ENCODE measurements around the gene MAD1L1. TPM values are rescaled to one million over a fixed set of nuclear protein-coding genes. Genes with fewer than 3 reads are reported as not detected.

MAD1L1 gene
- total and polyA plus RNA-seq, 8 donors = 12.8 to 469 (median 27.3) TPM

DNA sequence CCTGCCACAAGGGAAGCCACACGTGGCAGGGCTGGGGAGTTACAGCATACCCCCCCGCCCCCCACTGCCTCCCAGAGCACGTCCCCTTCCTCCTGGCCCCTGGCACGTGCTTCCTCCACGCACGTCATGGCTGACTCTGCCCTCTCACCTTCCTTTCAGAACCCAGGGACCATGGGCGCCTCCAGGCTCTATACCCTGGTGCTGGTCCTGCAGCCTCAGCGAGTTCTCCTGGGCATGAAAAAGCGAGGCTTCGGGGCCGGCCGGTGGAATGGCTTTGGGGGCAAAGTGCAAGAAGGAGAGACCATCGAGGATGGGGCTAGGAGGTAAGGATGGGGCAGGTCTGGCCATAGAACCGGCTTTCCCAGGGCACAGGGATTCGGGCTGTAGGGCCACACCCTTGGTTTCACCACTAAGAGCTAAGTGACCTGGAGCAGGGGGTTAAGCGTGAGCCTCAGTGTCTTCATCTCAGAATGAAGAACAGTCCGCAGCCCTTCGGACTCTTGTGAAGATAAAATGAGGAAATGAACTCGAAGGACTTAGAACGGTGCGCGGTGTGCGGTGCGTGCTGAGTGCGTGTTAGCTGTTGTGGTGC, 11.8 kb upstream of the MAD1L1 start:
- Histone ChIP-seq H3K9me3 (no peaks in the 10 kb centered on the region), H3K27ac (no peak overlapping the region)

GRCh38 chr7:2243458-2243857, 10.7 kb upstream of the MAD1L1 start:
- intact Hi-C loops (cut with DNase I; ENCODE audit: low total_unique reads) = loop anchor here (10.0 kb wide), 1 partner anchor 101 kb away; no protein-coding TSS in a partner anchor
- TF ChIP-seq EP300 (IDR thresholded peaks at IDR 0.05) (no peak), POLR2A (IDR thresholded peaks at IDR 0.05) (no peak)
- H3K9me3 ChIP-seq = no peaks in the 10 kb centered on the region
- no peak for DNase-seq
- peaks cover 8 to 16% (median 12%) of the 10 kb centered on the region in 4 donors for H3K36me3 ChIP-seq
- H3K4me1 ChIP-seq = peaks cover 18 to 40% (median 27%) of the 10 kb centered on the region in 4 donors
- H3K4me3 ChIP-seq = no peak overlapping the region
- 76 to 90% (median 78%) methylated on average over 12 of the region's 12 CpGs for WGBS, 5 donors
- H3K27me3 ChIP-seq = no peaks in the 10 kb centered on the region
- H3K27ac ChIP-seq = no peak overlapping the region

More for the DNA sequence above, 11.8 kb upstream of the MAD1L1 start:
- intact Hi-C loops (cut with DNase I; ENCODE audit: low total_unique reads) = loop anchor here (10.0 kb wide), 1 partner anchor 100 kb away; no protein-coding TSS in a partner anchor
- Histone ChIP-seq H3K27me3 (no peaks in the 10 kb centered on the region), H3K36me3 (peaks cover under 1 to 6% (median 2%) of the 10 kb centered on the region in 4 donors), H3K4me1 (peaks cover 18 to 50% (median 29%) of the 10 kb centered on the region in 4 donors), H3K4me3 (no peak overlapping the region)
- WGBS, 5 donors = 81 to 86% (median 83%) methylated on average over 24 to 25 of the region's 25 CpGs
- no peak for DNase-seq
- no peak for TF ChIP-seq EP300 (IDR thresholded peaks at IDR 0.05)
- no peak for TF ChIP-seq POLR2AphosphoS5 (IDR thresholded peaks at IDR 0.05)
- TF ChIP-seq, protein P1, sequence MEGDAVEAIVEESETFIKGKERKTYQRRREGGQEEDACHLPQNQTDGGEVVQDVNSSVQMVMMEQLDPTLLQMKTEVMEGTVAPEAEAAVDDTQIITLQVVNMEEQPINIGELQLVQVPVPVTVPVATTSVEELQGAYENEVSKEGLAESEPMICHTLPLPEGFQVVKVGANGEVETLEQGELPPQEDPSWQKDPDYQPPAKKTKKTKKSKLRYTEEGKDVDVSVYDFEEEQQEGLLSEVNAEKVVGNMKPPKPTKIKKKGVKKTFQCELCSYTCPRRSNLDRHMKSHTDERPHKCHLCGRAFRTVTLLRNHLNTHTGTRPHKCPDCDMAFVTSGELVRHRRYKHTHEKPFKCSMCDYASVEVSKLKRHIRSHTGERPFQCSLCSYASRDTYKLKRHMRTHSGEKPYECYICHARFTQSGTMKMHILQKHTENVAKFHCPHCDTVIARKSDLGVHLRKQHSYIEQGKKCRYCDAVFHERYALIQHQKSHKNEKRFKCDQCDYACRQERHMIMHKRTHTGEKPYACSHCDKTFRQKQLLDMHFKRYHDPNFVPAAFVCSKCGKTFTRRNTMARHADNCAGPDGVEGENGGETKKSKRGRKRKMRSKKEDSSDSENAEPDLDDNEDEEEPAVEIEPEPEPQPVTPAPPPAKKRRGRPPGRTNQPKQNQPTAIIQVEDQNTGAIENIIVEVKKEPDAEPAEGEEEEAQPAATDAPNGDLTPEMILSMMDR (IDR thresholded peaks at IDR 0.05) = no peak
- TF ChIP-seq POLR2A (IDR thresholded peaks at IDR 0.05) = no peak

GRCh38 chr7:2242541-2243429, 10.0 kb upstream of the MAD1L1 start:
- Histone ChIP-seq H3K9me3 (no peaks in the 10 kb centered on the region), H3K4me3 (peak overlapping the region; percentile 69 to 100 (median 98)), H3K27ac (peak overlapping the region; percentile 65 to 91 (median 78)), H3K4me1 (peaks cover 18 to 37% (median 27%) of the 10 kb centered on the region in 4 donors), H3K36me3 (peaks cover 14 to 23% (median 19%) of the 10 kb centered on the region in 4 donors), H3K27me3 (no peaks in the 10 kb centered on the region)
- TF ChIP-seq POLR2AphosphoS5 (IDR thresholded peaks at IDR 0.05) (no peak), POLR2A (IDR thresholded peaks at IDR 0.05) (no peak), EP300 (IDR thresholded peaks at IDR 0.05) (no peak)
- TF ChIP-seq, protein P1 (IDR thresholded peaks at IDR 0.05) = no peak
- WGBS, 5 donors = 10 to 30% (median 17%) methylated on average over 19 to 21 of the region's 21 CpGs
- peak in 1 of 2 donors; percentile 37 for DNase-seq
- intact Hi-C loops (cut with DNase I; ENCODE audit: low total_unique reads) = loop anchor here (10.0 kb wide), 1 partner anchor 102 kb away; no protein-coding TSS in a partner anchor

DNA sequence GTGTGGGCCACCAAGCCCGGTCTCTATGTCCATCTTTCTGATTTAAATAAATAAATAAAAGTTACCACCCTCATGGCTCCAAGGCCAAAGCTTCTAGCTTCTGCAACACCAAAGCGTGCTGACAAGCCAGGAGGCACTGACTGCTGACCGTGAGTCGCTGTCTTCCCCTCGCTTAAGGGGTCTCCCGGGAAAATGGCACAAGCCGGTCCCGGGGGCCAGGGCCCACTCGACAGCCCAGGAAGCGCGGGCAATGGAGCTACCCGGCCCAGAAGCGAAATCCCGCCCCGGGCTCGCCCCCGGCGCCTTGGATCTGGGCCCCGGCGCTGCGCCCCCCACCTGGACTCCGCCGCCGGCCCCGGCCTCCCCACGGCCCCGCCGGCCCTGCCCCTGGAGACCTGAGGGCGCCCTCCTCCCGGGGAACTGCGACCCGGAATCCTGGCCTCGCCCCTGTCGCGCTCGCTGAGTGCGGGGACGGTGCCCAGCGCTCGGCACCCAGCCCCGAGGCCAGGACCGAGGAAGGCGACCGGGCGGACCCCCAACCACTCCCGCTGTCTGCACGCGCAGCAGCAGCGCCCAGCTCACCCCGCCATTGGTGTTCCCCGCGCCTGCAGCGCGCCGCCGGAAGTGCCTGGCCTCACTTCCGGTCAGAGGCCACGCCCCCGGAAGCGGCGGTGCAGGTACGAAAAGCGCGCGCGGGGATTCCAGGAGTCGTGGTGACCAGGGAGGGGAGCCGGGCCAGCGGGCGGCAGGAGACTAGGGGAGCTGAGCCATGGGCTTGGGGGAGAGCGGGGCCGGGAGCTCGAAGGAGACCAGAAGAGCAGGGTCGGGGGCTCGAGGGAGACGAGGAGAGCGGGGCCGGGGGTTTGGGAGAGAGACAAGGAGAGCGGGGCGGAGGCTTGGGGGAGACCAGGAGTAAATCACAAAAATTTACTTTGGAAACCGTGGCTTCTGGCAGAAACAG, 9.1 kb upstream of the MAD1L1 start, which contains the start of the genes MRM2 and NUDT1:
MRM2 (minus strand) TSS at position 626 of the 961 bp plus-strand sequence; CDS start at position 590, 36 bp downstream.
NUDT1 (plus strand) TSS at position 647 of the 961 bp plus-strand sequence. CDS start 2,349 bp downstream, outside the sequence.
- H3K9me3 ChIP-seq = no peaks in the 10 kb centered on the region
- peak; percentile 90 to 95 for DNase-seq
- H3K4me1 ChIP-seq = peaks cover 18 to 37% (median 27%) of the 10 kb centered on the region in 4 donors
- H3K27ac ChIP-seq = peak within 1 kb of the TSS; percentile 65 to 91 (median 78)
- 1 to 3% (median 1%) methylated on average over 25 to 81 of the region's 81 CpGs for WGBS, 5 donors
- peak within 1 kb of the TSS; percentile 69 to 100 (median 98) for H3K4me3 ChIP-seq
- TF ChIP-seq POLR2AphosphoS5 (IDR thresholded peaks at IDR 0.05) (peak in 2 of 3 donors; percentile 72 to 89), POLR2A (IDR thresholded peaks at IDR 0.05) (no peak), EP300 (IDR thresholded peaks at IDR 0.05) (no peak)
- TF ChIP-seq, protein P1 (IDR thresholded peaks at IDR 0.05) = no peak
- intact Hi-C loops (cut with DNase I; ENCODE audit: low total_unique reads) = loop anchor here (10.0 kb wide), 1 partner anchor 103 kb away; no protein-coding TSS in a partner anchor
- H3K27me3 ChIP-seq = no peaks in the 10 kb centered on the region
- peaks cover 14 to 32% (median 28%) of the 10 kb centered on the region in 4 donors for H3K36me3 ChIP-seq
